GM21576 (cell line): ENCODE results near the gene MAN2A2.

Source experiments
- ATAC-seq: cut with Tn5 transposase; IDR thresholded peaks from one replicate; pipeline ENCODE4 v1.9.1; 2021; ENCODE audit warnings: mild to moderate bottlenecking, moderate library complexity; ENCODE audit not compliant: unreplicated experiment

Gene MAN2A2

DNA sequence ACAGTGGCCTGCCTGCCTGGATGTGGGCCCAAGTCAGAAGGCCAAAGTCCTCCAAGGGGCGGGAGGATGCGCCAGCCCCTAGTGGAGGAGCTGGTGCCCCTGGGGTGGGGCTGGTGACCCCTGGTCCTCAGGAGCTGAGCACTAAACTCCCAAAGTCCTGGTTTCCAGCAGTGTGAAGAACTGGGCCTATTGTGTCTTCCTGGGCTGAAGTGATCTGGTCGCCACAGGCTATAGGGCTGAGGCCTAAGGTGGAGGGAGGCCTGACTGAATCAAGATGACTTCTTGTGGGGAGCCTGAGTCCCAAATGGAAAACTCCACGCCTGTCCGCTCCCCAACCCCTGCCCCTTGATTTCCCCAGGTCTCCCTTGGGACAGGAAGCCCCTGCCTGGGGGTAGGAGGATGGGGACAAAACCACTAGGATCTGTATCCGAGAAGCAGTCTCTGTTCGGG is 19.6 kb upstream of the MAN2A2 start:
- no peak for ATAC-seq

DNA sequence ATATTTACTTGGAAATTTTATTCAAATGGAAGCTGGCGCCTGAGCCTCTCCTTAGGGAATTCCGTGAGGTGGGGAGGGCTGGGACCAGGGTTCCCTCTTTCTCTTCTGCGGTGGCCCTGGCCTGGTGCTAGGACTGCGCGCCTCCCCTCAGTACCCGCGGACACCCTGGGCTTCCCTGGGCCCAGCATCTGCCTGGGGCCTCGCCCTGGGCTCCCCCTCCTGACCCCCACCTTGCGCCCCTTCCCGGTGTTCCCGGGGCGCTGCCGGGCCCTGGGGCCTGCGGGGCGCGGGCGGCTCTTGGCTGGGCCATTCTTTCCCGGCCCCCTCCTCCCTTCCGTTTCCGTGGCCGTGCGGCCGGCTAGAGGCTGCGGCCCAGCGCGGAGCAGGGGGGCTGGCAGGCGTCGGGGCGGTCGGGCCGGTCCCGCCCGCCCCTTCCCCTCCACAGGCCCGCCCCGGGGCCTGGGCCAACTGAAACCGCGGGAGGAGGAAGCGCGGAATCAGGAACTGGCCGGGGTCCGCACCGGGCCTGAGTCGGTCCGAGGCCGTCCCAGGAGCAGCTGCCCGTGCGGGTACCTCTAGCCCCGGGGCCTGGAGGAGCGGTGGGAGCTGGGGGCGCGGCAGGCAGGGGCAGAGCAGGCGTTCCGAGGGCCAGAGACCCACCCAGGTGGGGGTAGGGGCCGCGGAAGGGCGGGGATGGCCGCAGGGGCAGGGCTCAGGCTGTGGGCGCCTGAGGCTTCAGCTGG is 19.0 kb upstream of the MAN2A2 start, which contains the start of gene FES:
Gene FES (plus strand): TSS at position 529 of the 743 bp plus-strand sequence. CDS start 542 bp downstream, outside the sequence.
- ATAC-seq, result no peak

DNA sequence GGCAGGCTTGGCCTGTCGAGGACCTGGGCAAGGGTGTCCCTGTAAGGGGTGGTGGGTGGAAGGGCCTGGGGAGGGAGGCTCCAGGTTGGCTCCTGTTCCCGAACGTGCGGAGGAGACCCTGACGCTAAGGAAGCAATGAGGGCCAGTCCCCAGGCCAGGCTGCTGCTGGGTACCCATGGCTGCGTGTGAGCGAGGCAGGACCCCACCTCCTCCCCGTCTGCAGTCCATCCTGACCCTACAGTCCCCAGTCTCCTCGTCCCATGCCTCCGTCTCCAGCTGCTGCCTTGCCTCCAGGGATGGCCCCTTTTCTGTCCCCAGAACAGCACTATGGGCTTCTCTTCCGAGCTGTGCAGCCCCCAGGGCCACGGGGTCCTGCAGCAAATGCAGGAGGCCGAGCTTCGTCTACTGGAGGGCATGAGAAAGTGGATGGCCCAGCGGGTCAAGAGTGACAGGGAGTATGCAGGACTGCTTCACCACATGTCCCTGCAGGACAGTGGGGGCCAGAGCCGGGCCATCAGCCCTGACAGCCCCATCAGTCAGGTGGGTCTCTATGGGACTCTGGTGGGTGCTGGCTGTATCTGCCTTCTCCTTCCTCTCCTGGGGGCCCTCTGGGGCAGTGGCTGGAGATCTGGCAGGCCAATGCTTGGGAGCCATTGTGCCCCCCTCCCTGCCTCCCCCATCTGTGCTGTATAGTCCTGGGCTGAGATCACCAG is 18.2 kb upstream of the MAN2A2 start:
- no peak for ATAC-seq

DNA sequence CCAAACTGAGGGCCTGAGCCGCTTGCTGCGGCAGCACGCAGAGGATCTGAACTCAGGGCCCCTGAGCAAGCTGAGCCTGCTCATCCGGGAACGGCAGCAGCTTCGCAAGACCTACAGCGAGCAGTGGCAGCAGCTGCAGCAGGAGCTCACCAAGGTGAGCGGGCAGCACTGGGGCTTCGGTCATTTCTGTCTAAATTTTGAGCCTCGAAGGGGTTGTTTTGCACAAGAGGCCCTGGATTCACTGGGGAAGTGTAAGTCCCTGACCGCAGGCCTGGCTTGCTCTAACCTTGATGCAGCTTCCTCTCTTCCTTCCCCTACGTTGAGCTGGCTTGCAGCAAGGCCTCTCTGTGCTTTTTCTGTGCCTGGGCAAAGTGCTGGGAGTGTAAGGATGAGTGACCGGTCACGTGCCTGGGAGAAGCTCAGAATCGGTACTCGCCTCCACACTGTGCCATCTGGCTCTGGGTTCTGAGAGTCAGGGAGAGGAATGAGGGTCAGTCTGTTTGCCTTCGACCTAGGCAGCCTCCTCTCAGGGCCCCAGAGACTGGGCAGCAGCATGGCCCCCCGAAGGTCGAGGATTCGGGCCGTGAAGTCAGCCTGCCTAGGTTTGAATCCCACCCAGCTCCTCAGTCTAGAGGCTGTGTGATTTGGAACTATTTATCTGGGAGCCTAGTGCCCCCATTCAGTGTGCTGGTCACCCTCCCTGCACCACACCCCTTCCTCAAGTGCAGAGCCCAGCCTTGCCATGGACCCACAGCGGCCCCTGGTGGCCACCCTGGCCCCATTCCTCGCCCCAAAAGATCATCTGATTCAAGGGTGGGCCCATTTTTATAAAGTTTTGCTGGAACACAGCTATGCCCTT is 17.4 kb upstream of the MAN2A2 start:
- peak; percentile 41 for ATAC-seq

DNA sequence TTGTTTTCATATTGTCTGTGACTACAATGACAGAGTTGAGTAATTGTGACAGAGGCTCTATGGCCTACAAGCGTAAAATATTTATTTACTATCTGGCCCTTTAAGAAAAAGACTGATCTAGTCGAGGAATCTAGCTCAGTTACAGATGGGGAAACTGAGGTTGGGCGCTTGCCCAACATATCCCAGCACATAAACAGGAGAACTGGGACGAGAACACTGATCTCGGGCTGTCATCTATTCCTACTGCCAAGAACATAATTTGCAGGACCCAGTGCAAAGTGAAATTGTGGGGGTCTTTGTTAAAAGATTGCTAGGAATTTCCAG is 16.8 kb upstream of the MAN2A2 start:
- ATAC-seq, result no peak

DNA sequence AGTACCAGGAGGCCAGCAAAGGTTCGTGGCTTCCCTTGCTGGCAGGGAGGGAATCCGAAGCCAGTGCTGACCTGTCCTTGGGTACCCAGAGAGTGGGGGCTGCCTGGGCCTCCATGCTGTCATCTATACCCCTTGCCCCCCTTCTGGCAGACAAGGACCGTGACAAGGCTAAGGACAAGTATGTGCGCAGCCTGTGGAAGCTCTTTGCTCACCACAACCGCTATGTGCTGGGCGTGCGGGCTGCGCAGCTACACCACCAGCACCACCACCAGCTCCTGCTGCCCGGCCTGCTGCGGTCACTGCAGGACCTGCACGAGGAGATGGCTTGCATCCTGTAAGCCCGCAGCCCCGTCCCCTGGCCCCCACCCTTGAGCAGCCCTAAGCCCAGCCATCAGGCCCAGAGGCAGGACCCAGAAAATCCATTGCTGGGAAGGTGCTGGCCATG is 16.0 kb upstream of the MAN2A2 start:
- no peak for ATAC-seq

DNA sequence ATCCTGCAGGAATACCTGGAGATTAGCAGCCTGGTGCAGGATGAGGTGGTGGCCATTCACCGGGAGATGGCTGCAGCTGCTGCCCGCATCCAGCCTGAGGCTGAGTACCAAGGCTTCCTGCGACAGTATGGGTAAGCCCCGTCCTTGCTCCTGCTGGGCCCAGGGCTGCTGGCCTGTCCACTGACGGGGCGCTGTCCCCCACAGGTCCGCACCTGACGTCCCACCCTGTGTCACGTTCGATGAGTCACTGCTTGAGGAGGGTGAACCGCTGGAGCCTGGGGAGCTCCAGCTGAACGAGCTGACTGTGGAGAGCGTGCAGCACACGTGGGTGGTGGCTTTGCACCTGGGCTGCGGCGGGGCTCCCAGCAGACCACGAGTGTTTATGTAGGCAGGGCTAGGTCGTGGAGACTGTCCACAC is 13.8 kb upstream of the MAN2A2 start:
- no peak for ATAC-seq

DNA sequence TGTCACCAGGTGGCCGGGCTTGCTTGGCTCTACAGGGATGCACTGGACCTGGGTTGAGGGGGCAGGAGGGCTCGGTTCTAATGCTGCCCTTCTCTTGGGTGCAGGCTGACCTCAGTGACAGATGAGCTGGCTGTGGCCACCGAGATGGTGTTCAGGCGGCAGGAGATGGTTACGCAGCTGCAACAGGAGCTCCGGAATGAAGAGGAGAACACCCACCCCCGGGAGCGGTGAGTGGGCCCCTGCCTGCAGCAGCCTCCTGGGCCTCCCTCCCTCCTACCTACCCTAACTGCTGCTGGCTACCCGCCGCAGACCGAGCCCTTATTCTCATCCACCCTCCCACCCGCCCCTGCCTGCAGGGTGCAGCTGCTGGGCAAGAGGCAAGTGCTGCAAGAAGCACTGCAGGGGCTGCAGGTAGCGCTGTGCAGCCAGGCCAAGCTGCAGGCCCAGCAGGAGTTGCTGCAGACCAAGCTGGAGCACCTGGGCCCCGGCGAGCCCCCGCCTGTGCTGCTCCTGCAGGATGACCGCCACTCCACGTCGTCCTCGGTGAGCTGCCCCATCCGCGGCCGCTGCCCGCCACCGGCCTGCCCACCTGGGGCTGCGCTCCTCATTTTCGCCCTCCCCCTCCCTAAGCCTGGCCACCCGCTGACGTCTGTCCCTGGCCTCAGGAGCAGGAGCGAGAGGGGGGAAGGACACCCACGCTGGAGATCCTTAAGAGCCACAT is 13.2 kb upstream of the MAN2A2 start:
- ATAC-seq, result no peak

DNA sequence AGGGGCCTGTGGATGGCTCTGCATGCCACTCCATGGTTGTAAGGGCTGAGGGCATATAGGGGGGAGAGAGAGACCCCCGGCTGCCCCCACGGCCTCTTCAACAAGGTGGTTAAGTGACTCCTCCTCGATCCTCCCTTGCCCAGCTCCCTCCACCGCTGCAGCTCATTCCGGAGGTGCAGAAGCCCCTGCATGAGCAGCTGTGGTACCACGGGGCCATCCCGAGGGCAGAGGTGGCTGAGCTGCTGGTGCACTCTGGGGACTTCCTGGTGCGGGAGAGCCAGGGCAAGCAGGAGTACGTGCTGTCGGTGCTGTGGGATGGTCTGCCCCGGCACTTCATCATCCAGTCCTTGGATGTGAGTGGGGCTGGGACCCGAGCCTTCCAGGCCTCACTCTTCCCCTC is 12.3 kb upstream of the MAN2A2 start:
- ATAC-seq, result no peak

DNA sequence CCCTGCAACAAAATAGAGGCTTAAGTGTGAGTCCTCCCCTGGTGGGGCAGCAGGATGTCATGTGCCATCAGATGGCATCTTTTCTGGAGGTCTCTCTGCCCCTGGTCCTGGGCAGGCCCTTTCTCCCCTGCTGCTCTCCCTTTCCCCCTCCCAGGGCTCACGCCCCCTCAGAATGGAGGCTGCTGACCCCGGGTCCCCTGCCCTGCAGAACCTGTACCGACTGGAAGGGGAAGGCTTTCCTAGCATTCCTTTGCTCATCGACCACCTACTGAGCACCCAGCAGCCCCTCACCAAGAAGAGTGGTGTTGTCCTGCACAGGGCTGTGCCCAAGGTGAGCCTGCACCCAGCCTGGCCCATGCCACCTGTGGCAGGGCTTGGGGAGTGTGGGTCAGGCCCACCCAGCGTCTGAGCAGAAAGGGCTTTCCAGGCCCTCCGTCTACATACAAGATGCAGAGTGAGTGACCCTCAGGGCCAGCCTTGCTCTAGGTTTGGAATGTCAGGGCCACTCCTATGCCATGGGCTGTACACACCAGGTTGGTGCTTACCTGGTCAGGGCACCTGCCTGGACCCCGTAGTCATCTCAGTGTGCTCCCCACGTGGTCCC is 11.7 kb upstream of the MAN2A2 start:
- ATAC-seq, result no peak

DNA sequence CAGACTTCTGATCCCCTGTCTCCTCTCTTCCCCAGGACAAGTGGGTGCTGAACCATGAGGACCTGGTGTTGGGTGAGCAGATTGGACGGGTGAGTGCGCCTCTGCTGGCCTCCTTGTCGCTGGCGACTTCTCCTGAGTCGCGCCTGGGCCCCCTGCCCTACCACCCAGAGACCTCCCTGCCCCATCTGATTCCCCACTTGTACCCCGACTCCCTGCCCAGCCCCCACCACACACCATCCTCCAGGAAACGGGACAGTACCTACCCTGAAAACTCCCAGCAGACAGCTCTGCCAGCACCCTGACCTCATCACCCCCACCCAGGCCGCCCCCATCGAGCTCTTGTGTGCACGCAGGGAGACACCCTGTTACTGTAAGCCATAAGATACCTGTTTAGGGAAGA is 11.1 kb upstream of the MAN2A2 start:
- no peak for ATAC-seq

DNA sequence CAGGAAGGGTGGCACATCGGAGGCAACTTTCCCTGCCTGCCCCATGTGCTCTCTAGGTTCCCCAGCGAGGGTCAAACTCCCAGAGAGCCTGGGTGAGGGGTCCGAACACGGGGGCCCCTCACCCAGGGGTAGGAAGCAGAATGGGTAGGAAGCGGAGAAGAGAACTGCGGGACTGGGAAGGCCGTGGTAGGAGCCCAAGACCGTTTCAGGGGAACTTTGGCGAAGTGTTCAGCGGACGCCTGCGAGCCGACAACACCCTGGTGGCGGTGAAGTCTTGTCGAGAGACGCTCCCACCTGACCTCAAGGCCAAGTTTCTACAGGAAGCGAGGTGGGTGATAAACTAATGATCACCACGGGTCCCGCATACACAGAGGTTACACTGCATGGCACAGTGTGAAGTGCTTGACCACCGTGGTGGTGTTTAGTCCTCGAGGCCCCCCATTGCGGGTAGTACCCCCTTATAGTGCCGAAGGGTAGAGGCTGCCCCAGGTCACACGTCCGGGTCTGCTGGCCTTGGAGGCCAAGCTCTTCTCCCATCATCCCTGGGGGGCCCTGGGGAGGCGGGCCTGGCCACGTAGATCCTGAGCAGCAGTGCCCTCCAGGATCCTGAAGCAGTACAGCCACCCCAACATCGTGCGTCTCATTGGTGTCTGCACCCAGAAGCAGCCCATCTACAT is 10.5 kb upstream of the MAN2A2 start:
- ATAC-seq, result no peak

DNA sequence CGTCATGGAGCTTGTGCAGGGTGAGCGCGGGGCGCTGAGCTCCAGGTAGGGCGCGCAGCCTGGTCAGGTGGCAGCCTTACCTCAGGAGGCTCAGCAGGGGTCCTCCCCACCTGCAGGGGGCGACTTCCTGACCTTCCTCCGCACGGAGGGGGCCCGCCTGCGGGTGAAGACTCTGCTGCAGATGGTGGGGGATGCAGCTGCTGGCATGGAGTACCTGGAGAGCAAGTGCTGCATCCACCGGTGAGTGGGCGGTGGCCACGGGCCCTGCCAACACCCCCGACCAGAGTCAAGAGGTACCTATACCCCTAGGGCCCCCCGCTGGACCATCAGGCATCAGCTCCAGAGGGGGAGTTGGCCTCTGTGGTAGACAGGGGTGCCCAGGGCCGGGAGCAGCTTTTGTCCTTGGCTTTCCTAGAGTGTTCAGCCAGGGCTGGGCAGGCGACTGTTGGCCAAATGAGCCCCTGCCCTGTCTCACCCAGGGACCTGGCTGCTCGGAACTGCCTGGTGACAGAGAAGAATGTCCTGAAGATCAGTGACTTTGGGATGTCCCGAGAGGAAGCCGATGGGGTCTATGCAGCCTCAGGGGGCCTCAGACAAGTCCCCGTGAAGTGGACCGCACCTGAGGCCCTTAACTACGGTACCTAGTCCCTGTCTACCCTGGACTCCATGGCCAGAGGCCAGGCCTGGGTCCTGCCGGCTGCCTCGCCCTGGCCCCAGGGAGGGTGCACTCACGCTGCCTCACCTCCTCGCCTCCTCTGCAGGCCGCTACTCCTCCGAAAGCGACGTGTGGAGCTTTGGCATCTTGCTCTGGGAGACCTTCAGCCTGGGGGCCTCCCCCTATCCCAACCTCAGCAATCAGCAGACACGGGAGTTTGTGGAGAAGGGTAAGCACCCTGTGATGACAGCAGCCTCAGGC is 9.7 kb upstream of the MAN2A2 start:
- ATAC-seq, result no peak

DNA sequence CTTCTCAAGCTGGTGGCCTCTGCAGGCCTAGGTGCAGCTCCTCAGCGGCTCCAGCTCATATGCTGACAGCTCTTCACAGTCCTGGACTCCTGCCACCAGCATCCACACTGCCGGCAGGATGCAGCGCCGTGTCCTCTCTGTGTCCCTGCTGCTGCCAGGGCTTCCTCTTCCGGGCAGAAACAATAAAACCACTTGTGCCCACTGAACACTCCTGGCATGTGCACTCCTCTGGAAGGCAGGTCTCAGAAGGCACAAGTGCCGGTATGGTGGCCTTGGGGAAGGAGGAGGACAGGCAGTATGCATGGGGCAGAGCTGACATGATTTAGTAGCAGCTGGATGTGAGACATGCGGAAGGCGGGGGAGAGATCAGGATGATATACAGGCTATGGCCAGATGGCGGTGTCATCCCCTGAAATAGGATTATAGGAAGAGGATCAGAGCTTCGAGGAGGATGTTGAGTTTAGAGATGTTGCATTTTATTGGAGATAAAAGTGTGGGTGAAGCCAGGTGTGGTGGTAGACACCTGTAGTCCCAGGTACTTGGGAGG is 7.5 kb upstream of the MAN2A2 start:
- no peak for ATAC-seq

DNA sequence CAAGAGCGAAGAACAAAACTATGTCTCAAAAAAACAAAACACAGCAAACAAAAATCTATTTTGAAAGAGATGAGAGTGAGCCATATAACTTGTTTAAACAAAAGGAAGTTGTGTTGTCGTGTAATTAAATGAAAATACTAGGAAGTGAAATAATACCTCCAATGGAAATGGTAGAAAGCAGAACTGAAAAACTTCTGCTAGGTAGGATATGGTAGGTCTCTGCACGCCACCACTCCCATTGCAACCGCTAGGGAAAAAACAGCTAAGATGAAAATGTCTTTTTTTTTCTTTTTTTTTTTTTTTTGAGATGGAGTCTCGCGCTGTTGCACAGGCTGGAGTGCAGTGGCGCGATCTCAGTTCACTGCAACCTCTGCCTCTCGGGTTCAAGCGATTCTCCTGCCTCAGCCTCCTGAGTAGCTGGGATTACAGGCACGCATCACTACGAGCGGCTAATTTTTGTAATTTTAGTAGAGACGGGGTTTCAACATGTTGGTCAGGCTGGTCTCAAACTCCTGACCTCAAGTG is 5.9 kb upstream of the MAN2A2 start:
- ATAC-seq, result peak; percentile 63

DNA sequence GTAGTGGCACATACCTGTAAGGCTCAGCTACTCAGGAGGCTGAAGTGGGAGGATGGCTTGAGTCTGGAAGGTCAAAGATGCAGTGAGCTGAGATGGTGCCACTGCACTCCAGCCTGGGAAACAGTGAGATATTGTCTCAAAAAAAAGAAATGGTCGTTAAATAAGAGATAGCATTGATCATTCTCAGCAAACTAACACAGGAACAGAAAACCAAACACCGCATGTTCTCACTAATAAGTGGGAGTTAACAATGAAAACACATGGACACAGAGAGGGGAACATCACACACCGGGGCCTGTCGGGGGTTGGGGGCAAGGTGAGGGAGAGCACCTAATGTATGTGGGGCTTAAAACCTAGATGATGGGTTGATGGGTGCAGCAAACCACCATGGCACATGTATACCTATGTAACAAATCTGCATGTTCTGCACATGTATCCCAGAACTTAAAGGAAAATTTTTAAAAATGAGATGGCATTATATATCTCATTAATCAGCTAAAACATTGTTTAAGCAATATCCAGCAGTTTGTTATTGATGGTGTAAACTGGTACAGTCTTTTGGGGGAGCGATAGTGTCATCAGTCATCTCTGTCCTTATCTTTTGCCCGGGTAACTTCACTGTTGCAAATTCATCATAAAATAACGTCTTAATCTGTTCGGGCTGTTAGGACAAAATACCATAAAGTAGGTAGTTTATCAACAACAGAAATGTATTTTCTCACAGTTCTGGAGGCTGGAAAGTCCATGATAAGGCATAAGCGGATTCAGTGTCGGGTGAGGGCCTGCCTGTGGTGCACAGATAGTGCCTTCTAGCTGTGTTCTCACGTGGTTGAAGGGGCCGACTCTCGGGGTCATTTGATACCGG is 1.7 kb upstream of the MAN2A2 start:
- ATAC-seq, result no peak
